GM21717 (cell line): ENCODE results near the gene PPIH.
"Not testable (repeated sequence)": the region's sequence is repeated elsewhere in the genome, so short reads cannot be mapped to it uniquely, and the experiment has no call there.

ENCODE experiments used
- ATAC-seq: cut with Tn5 transposase; IDR thresholded peaks from one replicate; pipeline ENCODE4 v1.9.1; 2021; ENCODE audit warnings: mild to moderate bottlenecking, moderate library complexity; ENCODE audit not compliant: unreplicated experiment

The PPIH gene

GRCh38 chr1:42657981-42658876 is at the start of gene PPIH:
PPIH (plus strand) TSS chr1:42658423; CDS start chr1:42658447, 24 bp downstream.
- ATAC-seq, result peak; percentile 95

DNA sequence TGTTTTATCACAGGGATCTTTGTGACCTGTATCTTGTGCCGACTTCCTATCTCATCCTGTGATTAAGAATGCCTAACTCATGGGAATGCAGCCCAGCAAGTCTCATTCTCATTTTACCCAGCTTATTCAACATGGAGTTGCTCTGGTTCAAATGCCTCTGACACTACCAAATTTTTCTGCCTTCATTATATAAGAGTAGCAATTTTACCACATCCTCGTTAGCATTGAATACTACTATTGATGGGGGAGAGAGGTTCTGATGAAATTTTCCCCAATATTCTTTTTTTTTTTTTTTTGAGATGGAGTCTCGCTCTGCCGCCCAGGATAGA is 44.5 kb upstream of the PPIH start:
- no peak for ATAC-seq

DNA sequence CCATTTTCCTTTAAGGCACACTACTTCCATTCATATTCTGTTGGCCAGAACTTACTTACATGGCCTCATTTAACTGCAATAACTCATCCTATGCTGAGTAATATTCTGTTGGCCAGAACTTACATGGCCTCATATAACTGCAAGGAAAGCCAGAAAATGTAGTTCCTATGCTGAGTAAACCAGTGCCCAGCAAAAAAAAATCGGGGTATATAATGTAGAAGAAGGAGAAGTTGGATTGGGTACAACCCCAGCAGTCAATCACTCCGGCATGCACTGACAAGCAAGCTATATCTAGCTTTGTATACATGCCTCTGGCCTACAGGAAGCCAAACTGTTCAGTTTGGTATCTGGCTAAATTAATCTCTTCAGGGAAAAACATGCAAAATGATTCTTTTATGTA is 39.4 kb upstream of the PPIH start:
- no peak for ATAC-seq

DNA sequence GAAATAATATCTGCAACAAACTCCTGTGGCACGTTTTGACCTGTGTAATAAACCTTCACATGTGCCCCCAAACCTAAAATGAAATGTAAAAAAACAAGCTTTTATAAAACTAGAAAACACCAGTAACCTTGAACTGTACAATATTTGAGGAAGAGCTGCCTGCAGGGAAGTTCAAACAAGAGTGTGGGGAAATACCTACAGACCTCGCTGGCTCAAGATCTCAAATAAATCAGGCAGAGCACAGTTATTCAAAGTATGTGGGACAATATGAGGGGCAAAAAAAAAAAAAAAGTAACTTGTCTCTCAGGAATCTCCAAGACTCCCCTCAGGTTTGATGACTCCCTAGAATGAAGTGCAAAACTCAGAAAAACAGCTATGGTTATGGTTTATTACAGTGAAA is 37.9 kb upstream of the PPIH start:
- no peak for ATAC-seq

DNA sequence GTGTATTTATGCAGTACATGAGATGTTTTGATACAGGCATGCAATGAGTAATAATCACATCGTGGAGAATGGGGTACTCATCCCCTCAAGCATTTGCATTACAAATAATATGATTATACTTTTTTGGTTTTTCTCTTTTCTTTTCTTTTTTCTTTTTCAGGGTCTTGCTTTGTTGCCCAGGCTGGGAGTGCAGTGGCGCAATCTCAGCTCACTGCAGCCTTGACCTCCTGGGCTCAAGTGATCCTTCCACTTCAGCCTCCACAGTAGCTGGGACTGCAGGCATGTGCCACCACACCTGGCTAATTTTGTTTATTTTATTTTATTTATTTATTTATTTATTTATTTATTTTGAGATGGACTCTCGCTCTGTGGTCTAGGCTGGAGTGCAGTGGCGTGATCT is 37.0 kb upstream of the PPIH start:
- not testable (repeated sequence) for ATAC-seq

GRCh38 chr1:42627205-42627604 is 31.0 kb upstream of the PPIH start:
- not testable (repeated sequence) for ATAC-seq

DNA sequence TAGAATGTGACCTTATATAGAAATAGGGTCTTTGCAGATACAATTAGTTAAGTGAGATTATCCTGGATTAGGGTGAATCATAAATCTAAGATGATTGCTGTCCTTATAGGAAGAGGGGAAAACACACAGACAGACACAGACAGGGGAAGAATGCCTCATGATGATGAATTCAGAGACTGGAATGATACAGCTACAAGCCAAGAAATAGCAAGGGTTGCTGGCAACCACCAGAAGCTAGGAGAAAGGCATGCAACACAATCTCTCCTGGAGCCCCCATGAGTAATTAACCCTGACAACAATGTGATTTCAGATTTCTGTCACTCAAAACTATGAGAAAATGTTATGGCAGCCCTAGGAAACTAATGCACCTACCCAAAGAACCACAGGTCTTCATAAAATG is 19.1 kb upstream of the PPIH start:
- no peak for ATAC-seq

- ATAC-seq, result no peak
Observed at GRCh38 chr1:42646056-42646455, 12.2 kb upstream of the PPIH start.

GRCh38 chr1:42657201-42657600 is 1.0 kb upstream of the PPIH start:
- no peak for ATAC-seq

- peak; percentile 24 for ATAC-seq
Observed at GRCh38 chr1:42658877-42659337, 684 bp downstream of the PPIH start.

DNA sequence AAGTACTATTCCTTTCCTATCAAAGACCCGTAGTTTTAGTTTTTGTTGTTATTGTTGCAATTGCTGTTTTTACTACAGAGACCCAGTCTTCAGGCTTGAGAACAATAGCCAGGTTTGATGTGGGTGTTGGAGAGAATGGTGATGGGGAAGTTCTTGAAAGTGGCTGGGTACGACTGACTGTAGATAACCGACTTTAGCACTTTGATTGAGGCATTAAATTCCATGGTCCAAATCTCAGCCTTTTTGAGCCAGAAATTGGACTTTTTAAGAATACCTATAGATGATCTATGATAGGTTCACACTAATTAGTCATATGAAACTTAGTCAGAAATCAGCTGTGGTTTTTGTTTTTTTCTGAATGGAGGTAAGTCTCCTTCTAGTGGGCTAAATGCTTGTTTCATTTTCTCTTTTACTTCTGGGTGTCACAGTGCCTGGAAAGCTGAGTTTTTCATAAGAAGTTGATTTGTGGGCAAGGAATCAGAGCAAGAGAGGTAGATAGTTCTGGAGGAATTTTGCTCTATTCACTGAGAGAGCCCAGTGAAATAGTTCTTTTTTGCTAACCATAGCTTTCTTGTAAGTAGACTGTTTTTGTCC is 2.8 kb downstream of the PPIH start:
- no peak for ATAC-seq

GRCh38 chr1:42669936-42670335 is 11.7 kb downstream of the PPIH start:
- ATAC-seq, result no peak

DNA sequence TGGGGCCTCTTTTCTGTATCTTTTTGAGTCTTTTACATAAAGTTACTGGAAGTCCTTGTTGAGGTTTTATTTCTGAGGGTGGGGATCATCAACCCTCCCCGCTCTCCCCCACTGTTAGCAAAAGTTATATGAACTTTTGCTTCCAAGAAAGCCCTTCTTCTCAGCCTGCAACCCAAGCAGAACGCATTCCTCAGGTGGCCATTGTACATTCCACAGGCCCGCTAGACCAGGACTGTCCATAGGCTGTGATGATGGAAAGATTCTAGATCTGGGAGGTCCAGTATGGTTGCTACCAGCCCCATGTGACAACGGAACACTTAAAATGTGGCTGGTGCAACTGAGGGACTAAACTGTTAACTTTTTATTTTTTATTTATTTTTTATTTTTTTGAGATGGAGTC is 12.2 kb downstream of the PPIH start:
- no peak for ATAC-seq

GRCh38 chr1:42674214-42674613 is 16.0 kb downstream of the PPIH start:
- ATAC-seq, result no peak

DNA sequence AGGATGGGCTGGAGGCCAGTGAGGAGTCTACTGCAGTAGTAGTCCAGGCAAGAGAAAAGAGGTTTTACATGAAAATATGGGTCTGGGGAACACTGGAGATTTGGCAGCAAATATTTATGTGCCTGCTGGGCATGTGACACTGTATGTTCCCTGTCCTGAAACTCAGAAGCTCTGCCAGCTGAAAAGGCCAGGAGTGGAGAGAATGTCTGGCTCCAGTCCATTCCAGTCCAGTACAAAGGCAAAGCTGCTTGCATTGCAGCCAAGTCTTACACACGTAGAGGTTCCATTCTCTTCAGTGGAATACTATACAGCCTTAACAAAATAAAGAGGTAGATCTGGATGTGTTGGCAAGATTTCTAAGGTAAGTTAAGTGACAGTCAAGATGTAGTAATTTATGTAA is 16.5 kb downstream of the PPIH start:
- ATAC-seq, result no peak

DNA sequence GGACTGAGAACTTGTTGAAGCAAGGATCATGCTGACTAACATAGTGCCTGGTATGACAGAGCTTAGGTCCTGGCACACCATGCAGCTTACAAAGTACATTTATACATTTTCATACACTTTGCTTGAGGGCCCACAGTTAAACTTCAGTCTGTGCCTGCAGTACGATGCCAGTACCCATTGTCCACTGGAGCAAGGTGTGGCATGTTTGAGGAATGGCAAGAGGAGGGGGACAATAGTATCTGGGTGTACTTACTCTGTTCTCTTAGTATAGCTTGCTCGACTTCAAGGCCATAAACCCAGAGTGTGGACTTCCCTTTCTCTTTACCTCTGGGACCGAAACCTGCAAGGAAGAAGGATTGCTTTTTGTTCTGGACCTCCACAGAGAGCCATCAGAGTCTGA is 17.2 kb downstream of the PPIH start:
- ATAC-seq, result no peak

- ATAC-seq, result no peak
Observed at GRCh38 chr1:42676534-42677087, 18.4 kb downstream of the PPIH start.

DNA sequence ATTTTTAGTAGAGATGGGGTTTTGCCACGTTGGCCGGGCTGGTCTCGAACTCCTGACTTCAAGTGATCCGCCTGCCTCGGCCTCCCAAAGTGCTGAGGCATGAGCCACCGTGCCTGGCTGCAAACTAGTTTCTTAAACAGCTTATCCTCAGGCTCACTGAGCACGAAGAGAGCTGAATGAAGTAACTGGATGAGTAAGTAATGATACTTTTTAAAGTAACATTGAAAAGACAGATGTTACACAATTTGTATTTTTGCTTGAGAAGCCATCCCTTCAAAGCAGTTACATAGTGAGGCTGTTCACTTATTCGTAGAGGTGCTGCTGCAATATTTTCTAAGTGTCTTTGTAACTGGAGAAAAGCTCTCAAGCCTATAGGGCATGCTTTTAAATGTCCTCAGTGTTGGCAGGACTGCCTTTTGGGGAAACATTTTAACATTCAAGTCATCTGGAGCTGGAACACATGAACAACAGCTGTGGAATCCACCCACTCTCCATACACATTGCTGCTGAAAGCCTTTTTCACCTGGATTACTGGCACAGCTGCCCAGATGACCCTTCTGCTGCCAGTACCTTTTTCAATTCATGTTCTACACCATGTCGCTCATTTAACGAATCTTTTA is 21.3 kb downstream of the PPIH start:
- no peak for ATAC-seq

- no peak for ATAC-seq
Observed at GRCh38 chr1:42680055-42680454, 21.8 kb downstream of the PPIH start.

DNA sequence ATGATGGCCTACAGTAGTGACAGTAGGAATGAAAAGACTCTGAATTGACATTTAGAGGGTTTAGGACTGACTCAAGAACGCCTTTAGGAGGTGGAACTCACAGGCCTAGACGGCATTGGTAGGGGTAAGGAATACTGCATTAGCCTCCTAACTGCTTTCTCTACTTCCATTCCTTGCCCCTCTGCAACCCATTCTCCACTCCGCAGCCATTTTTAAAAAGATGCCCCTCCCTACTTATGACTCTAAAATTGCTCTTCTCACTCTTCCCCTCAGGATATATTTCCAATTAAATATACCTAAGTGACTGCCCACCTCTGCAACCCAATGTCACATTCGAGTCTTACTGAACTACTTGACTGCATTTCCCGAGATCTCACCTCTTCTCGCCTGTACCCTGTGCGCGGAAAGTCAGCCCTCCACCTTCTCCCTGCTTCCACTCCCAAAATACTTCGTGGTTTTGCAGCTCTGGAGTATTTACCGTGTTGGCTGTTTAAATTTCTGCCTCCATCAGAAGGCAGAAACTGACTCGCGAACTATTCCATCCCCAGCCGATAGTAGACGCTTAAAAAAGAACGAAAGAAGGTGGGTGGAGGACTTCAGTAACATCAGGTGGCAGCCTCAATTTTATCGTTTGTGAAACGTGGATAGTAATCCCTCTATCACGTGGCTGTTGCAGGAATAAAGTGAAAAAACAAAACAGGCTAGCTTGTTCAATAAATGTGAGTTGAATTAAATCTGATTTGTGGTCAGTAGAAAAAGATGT is 22.9 kb downstream of the PPIH start:
- ATAC-seq, result no peak
